LoVo (cell line): ENCODE results near the gene PRDM15.
"Not testable (repeated sequence)": the region's sequence is repeated elsewhere in the genome, so short reads cannot be mapped to it uniquely, and the experiment has no call there.

Experiments used
- DNase-seq: peaks from one replicate; pipeline ENCODE4 v3.0.0-alpha.2; 2016; ENCODE audit warnings: low spot score

Gene PRDM15

DNA sequence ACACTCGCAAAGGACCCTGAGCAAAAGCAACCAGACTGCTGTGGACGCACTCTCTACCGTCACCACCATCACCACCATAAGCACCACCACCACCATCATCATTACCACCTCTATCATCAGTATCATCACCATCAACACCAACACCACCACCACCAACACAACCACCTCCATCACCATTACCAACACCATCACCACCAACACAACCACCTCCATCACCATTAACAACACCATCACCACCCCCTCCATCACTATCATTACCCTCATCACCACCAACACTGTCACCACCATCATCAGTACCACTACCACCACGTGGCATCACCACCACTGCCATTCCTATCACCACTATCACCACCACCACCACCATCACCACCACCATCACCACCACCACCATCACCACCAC lies 73.5 kb downstream of the PRDM15 start:
- no peak for DNase-seq

DNA sequence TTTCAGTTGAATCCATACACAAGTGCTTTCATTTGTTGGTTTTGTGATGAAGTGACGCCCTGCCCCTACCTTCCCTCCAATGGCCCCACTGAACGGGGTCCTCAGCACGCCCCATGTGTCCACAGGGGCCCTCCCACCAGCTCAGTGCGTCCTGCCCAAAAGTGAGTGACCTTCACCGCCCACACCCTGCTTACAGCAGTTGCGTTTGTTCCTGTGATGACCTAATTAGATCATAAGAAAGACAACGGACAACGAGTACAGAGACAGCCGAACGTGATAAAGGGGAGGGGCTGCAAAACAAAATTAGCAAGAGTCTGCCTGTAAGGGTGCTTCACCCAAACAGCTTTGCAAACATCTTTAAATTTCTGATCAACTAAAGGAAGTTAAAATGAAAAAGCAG lies 74.1 kb downstream of the PRDM15 start:
- no peak for DNase-seq

DNA sequence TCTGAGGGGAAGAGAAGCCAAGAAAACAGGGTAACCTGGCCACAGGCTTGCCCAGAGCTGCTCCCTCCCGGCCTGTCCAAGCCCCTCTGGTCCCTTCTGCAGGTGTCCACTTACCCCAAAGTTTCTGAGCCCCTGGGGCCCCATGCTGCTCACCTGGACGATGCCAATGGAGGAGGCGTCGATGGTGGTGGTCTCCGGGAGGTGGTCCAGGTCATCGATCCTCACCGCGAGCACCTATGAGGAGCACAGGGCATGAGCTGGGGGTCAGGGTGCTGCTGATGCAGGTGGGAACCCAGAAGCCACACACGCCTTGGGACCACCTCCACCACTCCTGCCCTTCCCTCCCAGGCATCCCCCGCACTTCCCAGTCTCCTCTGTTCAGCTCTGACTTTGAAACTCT lies 74.8 kb downstream of the PRDM15 start:
- no peak for DNase-seq

DNA sequence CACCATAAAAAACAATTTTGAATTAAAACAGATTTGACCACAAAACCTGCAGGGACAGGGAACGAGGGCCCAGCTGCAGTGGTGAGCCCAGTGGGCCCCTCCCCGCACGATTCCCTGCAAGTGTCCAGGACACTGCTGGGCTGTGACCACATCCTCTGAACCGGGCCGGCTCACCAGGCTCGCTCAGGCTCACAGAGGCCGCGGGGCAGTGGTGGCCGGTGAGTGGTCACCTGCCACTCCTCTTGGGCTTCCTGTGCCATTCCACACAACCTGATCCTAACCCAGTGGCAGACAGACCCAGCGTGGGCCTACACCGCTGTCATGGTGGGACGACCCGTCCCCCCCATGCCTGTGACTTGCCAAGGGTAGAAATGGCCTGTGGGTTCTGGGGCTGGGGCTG lies 75.8 kb downstream of the PRDM15 start:
- no peak for DNase-seq

DNA sequence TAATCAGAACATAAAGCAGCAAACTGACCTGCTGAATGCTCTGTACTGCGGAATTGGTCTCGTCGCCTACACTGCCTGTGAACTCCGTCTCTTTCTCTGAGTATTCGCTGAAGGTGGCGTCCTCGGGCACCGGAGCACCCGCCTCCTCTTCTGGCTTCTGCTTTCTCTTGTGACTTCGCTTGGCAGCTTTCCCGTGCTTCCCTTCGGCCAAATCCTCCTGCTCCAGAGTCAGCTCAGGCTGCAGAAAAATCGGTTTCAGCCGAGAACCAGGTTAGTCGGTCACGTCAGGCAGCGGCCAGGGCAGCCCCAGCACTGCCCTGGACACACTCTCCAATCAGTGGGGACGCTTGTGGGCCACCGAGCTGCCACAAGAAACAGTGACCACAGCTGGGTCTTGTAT lies 76.5 kb downstream of the PRDM15 start:
- no peak for DNase-seq

DNA sequence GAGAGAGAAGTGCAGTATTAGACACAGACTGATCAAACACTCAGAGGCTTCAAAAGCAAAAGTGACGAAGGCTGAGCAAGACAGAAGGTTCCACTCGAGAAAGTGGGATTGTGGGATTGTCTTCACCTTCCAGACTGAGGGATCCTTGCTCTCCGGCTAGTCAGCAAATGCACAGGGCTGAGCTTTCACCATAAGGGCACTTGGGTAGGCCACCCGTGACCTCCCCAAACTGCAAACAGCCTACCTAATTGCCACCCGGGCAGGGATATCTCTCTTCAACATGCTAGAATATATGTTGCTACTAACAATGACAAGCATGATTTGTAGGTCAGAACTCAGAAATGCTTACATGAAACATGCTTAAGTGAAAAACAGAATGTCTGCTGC lies 77.0 kb downstream of the PRDM15 start:
- DNase-seq: no peak

DNA sequence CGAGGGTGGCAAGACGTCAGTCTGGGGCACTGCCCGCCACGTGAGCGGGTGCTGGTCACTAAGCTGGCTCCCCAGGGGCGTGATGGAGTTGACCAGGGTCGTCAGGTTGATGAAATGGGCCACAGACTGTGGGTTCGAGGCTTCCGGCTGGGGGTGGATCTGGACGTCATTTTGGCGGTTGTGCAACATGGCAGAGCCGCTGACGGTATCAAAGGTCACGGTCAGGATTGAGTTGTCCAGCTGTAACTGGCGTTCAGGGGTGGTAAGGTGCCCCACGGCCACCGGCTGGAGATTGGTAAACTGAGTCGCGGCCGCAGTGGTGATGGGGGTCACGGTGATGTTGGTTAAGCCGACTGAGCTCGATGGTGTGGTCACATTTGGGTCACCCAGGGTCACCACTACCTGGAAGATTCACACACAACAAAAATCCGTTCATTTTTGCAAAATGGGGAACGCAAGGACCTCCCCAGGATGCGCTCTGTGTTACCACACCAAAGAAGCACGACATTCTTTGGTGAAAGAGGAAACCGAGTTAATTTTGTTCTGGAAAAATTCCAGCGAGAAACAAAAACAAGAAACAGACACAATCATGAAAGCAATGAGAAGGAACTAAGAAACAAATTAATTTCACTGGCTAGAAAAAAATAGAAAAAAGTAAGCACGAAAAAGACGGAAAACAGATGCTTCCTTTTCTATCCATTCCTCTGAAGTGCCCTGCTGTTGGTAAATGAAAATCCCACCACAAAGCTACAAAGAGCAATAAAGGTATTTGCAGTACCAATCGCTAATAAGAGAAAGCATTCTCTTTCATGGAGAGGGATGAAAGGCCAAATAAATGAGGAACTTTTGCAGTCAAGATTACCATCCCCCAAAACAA lies 77.6 kb downstream of the PRDM15 start:
- no peak for DNase-seq

DNA sequence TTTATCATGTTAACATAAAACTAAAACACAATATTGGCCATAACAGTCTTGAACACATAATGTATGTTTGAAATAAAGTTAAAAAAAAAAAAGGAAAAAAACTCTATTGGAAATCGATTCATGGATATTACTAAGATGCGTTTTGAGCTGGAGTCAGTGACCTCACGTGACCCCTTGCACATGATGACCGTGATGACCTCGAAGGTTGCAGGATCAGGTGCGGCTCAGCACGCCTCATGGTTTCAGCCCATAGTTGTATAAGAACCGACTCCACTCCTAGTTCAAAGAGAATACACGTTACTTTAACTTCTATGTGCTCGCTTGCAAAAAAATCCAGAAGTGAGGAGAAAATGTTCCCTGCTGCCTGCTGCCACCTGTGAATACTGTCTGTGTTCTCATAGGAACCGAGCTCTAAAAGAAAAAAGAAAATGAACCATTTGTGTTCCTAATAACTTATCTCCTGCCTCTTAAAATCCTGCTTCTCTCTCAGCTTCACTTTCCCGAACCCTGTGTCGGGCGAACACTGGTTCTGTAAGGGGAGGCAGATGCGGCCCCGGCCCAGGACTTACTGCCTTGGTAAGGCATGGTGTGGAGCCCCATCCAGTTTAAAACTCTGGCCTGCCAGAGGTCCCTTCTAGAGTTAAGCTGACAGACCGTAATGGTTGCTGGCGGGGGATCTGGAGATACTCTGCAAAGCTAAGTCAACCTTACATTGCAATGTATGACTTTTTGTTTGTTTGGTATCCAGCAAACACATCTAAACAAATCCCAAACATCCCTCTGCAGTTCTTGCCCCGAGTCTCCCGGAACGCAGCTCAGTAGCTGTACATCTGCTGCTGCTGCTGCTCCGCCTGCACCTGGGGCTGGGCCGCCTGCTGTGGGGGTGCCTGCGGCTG lies 78.5 kb downstream of the PRDM15 start:
- no peak for DNase-seq

DNA sequence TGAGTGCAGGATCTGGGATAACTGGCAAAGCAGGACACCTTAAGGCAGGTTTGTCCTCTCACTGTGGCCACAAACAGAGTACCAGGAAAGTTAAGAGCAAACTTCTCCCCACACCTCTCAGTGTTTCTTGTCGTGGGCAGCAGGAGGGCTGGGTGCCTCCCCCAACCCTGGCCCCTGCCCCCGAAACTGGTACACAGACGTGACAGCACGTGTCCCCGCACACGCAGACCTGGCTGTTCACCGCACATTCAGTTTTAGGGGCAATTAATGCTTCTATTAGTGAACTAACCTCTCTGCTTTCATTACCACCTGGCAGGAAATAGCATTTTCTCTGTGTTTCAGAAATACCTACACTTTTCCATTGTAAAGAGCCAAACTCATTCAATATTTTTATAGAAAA lies 79.4 kb downstream of the PRDM15 start:
- DNase-seq: no peak

DNA sequence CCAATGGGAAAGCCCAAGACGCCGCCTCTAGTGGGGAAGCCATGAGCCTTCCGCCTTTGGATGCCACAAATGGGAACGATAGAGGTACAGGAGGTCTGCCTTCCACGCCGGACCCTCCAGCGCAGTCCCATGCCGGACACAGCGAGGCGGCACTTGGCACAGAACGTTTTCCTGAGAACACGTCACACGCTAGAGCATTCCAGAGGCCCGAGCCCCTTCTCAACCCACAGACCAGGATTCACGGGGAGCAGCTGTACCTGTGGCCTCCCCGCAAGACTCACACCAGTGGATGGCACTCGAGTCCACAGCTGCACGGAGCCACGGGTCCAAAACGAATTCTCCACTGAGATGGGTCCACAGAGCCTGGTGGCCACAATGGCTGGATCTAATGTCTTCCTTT lies 80.8 kb downstream of the PRDM15 start:
- DNase-seq: no peak

DNA sequence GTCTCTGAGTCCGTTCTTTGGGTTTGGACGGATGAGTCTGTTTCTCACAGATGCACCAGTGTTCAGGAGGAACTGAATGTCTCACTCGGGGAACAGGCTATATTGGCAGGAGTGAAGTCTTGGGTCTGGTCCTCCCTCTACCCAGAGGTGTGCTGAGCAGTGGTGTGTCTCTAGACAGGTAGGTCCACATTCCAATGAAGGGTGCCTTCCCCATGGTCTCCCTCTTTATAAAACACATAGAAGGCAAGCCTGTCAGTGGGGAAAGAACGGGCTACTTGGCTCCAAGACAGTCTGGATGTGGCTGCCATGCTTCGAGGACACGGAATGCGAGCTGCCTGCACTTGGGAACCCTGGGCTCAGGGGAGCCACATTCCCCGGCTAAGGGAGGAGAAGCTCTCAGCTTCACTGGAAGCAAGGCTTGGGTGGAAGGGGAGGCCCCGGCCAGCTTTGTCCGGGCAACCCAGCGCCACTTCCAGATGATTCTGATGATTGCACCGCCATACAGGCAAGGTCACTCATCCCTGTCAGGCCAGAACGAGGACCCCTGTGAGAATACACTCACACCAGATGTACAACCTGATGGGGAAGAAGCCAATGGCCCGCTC lies 82.6 kb downstream of the PRDM15 start:
- no peak for DNase-seq

DNA sequence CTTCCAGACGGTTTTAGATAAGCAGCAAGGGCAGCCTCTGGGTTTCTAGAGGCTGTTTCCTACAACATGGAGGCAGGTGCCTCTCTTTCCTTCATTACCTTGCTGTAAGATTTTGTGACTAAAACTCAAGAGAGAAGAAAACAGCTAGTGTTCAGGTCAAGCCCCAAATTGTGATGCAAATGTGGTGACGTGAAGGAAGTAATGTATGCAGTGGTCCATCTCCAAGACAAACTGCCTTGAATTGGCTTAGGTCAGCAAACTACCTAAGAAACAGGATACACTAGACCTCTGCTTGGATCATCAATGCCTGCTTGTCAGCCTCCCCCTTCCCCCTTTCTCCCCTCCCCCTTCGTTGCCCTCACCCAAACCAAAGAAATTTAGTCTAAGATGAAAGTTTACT lies 83.4 kb downstream of the PRDM15 start:
- no peak for DNase-seq

DNA sequence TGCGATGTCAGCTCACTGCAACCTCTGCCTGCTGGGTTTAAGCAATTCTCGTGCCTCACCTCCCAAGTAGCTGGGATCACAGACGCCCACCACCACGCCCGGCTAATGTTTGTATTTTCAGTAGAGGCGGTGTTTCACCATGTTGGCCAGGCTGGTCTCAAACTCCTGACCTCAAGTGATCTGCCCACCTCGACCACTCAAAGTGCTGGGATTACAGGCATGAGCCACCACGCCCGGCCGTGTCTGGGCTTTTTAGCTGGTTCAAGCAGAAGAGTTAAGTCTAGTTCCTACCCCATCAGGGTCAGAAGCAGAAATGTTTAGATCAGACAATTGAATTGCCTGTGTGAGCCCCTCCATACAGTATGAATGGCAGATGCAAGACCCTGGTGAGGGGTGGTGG lies 84.5 kb downstream of the PRDM15 start:
- no peak for DNase-seq

DNA sequence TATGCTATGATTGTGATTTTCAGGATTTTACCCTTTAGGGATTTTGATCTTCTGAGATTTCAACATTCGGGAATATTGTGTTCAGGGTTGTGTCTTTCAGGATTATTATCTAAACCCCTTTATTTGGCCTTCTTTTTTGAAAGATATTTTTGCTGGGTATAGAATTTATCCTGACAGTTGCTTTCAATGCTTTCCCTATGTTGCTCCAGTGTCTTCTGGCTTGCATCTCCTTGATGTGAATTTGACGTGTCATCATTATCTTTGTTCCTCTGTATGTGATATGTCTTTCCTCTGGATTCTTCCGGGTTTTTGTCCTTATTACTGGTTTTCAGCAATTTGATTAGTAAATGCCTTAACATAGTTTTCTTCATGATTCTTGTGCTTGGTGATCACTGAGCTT lies 86.4 kb downstream of the PRDM15 start:
- no peak for DNase-seq

DNA sequence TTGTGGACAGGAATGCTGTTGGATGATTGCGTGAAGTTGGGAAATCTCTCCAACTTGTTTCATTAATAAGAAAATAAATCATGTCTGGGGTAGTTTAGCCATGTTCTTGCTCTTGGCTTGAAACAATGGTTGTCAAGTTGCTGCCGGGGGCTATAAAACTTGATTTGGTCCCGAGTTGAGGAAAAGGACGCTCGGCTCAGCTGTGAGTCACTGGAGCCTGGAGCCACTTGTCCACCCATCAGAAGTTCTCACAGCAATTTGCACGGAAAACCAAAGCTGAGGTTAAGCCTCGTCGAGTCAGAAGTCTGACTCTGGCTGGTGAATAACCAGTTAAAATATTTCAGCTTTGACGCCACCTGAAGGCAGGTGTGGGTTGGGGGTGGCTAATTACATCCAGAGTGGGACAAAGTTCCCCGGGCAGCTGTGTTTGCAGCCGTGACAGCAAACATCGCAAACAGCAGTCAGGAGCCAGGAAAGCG lies 92.6 kb downstream of the PRDM15 start:
- DNase-seq: peak; percentile 79

DNA sequence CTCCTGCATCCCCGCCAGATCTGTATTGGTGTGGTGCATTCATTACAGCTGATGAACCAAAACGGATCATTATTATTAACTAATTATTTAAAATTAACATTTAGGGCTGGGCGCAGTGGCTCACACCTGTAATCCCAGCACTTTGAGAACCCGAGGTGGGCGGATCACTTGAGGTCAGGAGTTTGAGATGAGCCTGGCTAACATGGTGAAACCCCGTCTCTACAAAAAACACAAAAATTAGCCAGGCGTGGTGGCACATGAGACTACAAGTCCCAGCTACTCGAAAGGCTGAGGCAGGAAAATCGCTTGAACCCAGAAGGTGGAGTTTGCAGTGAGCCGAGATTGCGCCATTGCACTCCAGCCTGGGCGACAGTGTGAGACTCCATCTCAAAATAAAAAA lies 93.9 kb downstream of the PRDM15 start:
- DNase-seq: not testable (repeated sequence)

DNA sequence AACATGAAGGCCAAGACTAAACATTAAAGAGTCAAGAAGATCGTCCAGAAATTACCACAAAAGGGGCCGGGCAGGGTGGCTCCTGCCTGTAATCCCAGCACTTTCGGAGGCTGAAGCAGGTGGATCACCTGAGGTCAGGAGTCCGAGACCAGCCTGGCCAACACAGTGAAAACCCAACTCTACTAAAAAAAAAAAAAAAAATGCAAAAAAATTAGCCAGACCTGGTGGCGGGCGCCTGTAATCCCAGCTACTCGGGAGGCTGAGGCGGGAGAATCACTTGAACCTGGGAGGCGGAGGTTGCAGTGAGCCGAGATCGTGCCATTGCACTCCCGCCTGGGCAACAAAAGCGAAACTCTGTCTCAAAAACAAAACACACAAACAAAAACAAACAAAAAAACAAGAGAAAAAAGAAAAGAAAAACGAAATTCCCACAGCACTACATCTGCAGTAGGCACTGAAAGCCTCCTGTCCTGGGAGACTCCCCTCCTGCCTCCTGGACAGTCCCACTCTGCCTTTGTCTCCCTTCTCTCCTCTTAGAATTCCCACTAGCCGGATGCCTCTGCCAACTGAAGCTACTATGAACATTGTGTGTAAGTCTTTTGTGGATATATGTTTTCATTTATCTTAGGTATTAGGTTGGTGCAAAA lies 94.6 kb downstream of the PRDM15 start:
- DNase-seq: no peak

DNA sequence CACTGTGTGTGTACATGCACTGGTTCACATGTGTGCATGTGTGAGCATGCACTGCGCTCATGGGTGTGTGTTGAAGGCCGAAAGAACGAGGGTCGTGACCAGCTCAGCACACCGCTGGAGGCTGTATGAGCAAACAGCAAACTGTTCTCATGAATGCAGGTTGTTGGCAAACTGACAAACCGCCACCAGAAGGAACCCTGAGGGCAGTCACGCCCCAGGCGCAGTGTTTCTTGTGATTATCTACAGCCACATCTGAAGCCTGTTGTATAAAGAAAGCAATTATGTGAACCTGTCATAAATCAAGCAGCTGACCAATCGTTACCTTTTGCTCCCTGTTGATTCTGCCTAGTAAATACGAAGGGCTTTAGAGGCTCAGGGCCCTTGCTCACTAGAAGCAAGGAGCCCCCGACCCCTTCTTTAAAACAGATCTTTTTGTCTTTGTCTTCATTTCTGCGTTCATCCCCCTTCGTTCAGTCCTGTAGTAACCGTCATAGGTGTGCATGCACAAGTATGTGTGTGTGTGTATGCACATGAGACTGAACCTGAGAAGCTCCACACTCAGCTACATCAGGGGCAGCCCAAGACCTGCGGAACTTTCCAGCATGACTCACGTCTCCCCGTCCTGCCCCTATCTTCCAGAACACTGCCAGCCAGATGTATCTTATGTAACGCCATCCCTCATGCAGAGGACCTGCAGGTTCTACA lies 95.5 kb downstream of the PRDM15 start:
- peak; percentile 94 for DNase-seq

DNA sequence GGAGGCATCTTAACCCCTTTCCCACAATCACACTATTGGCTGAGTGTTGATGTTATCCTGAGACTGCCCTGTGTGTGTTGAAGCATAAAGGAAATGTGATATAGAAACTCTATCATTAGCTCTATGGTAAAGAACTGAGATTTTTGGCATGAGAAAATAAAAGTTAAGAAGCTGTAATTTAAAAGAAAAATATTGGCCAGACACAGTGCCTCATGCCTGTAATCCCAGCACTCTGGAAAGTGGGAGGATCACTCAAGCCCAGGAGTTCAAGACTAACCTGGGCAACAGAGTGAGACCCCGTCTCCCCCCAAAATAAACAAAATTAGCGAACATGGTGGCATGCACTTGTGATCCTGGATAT lies 98.1 kb downstream of the PRDM15 start:
- DNase-seq: no peak

DNA sequence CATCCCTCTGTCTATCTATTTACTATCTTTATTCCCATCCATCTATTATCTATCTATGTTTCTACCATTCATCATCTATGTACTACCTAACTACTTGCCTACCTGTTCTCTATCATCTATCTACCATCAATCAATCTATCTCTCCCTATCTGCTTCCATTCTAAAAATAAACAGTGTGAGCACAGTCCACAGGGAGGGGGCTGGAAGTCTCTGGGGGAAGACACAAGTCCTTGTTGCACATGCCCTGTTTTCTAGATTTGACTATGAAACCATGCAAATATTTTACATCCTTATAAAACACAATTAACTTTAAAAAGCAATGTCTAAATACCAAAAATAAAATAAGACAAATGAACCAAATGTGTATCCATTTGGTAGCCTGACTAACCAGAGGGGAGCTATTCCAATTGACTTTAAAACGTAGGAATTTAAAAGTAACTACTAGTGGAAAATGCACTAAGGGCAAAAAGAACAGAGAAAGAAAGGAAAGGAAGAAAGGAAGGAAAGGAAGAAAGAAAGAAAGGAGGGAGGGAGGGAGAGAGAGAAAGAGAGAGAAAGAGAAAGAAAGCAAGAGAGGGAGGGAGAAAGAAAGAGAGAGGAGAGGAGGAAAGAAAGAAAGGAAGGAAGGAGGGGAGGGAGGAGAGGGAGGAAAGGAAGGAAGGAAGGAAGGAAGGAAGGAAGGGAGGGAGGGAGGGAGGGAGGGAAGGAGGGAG lies 98.7 kb downstream of the PRDM15 start:
- DNase-seq: no peak

DNA sequence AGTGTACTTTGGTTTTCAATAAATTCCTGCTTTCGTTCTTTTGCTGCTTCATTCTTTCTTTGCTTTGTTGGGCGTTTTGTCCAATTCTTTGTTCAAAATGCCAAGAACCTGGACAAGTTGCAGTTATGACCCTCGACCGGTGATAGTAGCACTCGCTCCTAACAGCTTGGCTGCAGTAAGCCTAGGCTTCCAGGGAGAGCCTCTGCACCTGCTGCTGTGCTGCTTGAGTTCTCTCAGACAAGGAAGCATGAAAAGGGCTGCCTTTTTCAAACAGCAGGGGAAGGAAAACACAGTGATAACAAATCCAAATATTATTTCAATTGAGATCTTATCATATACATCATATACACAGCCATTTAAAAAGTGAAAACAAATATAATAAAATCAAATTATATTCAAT lies 99.5 kb downstream of the PRDM15 start:
- no peak for DNase-seq
